ENCODE results near the gene ZNF79.

GRCh38 chr9:127392166-127392565 lies 32.0 kb upstream of the ZNF79 start:
- TF ChIP-seq POLR2A (IDR thresholded peaks at IDR 0.05) (no peak), CTCF (IDR thresholded peaks at IDR 0.05) (no peak)
